ENCODE results near the gene KMT2C.

DNA sequence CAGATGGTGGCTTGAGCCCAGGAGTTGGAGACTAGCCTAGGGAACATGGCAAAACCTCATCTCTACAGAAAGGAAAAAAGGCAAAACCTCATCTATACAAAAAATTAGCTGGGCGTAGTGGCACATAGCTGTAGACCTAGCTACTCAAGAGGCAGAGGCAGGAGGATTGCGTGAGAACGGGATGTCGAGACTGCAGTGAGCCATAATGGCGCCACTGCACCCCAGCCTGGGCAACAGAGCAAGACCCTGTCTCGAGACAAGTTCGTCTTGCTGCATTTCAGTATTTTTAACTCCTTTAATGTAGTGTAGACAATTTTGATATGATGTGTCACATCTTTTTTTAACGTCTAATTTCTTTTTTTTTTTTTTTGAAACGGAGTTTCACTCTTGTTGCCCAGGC, 31.4 kb upstream of the KMT2C start:
- TF ChIP-seq, protein P1, sequence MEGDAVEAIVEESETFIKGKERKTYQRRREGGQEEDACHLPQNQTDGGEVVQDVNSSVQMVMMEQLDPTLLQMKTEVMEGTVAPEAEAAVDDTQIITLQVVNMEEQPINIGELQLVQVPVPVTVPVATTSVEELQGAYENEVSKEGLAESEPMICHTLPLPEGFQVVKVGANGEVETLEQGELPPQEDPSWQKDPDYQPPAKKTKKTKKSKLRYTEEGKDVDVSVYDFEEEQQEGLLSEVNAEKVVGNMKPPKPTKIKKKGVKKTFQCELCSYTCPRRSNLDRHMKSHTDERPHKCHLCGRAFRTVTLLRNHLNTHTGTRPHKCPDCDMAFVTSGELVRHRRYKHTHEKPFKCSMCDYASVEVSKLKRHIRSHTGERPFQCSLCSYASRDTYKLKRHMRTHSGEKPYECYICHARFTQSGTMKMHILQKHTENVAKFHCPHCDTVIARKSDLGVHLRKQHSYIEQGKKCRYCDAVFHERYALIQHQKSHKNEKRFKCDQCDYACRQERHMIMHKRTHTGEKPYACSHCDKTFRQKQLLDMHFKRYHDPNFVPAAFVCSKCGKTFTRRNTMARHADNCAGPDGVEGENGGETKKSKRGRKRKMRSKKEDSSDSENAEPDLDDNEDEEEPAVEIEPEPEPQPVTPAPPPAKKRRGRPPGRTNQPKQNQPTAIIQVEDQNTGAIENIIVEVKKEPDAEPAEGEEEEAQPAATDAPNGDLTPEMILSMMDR (IDR thresholded peaks at IDR 0.05) = no peak
- TF ChIP-seq POLR2A (IDR thresholded peaks at IDR 0.05) = no peak
